Measurements from ENCODE around the gene PDSS2.

DNA sequence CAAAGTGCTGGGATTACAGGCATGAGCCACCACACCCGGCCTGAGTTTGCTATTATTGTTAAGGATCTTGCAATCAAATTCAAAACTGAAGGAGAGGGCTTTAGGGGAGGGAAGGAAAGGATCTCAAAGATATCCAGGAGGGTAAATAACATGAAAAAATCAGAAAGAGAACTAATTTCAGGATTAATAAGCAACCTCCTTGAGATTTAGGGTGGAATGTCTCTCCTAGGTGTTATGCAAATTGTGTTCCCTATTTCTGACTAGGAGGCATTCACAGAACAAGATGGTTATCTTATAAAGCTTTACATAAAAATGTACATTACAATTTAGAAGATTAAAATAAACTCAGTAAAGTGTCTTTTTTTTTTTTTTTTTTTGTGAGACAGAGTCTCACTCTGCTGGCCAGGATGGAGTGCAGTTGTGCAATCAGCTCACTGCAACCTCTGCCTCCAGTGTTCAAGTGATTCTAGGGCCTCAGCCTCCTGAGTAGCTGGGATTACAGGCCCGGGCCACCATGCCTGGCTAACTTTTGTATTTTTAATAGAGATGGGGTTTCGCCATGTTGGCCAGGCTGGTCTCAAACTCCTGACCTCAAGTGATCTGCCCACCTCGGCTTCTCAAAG is 252.0 kb downstream of the PDSS2 start:
- TF ChIP-seq RFX5 (IDR thresholded peaks at IDR 0.05; ENCODE audit: low read depth, low read length) (no peak), POLR2A (IDR thresholded peaks at IDR 0.05; ENCODE audit: low read depth, low read length) (no peak)

All from IMR-90 (cell line).